ENCODE results near the gene SYT8.

Gene SYT8

DNA sequence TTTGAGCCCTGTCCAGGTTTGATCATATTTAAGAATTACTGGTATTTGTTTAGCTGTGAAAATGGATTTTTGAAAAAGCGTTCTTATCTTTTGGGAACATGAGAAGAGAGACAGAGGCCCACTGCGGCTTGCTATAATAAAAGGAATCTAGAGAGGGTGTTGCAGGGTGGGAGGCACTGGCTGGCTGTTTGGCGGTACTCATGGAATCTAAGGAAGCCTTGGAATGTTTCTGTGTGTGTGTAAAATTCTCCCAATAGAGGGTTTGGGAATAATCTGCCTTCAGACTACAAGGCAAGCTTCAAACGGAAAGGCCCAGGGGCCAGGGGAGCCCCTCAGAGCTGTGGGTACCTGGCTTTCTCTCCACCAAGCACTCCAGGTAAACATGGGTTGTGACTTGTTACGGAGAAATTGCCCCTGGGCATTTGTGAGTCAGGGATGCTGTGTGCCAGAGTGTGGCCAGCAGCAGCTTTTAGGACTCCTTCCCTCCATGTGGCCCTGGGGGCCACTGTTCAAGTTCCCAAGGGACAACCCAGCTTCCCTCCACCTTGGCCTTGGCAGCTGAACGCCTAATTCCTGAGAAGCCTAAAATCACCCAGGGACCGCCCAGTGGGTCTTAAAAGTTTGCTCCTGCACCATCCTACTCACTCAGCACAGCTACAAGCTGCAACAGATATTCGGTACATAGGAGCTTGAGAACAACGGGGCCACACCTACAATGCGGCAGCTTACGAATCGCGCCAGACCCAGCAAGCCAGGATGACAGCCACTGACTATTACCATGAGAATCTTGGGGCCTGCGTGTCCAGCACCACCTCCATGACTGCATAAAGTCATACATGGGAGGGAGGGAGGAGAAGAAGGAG lies 14.1 kb upstream of the SYT8 start:
- no peak for DNase-seq

- DNase-seq = no peak
Observed at GRCh38 chr11:1821562-1821961, 13.2 kb upstream of the SYT8 start.

DNA sequence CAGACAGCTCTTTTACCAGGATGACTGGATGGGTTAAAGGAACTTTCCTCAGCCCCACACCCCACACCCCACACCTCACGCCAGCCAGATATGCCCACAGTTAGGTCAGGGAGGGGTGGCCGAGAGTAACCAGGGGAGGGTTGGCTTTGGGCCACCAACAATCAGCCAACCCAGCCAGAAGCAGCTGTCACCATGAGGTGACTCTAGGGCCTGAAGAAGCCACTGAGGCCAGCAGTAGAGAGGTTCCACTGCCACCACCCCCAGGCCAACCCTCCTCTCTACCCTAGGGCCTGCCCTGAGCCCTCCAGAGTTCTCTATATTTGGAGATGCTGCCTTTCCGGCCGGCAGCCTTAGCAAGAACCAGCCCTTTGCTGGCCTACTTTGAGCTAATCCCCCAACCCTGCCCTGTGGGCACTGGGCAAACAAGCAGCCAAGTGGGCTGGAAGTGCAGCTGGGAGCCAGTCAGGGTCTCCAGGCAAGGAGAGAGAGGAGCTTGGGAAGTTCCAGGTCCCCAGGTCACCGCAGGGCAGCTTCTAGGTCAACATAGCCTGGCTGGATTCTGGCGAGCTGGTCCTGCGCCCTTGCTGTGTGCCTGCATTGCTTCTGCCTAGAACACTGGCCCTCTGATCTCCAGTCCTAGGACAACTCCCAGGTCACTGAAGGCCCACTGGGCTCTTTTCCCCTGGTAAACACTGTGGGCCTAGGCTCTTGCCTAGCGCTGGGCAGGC lies 12.0 kb upstream of the SYT8 start:
- no peak for DNase-seq

- no peak for DNase-seq
Observed at GRCh38 chr11:1823376-1824220, 11.2 kb upstream of the SYT8 start.

DNA sequence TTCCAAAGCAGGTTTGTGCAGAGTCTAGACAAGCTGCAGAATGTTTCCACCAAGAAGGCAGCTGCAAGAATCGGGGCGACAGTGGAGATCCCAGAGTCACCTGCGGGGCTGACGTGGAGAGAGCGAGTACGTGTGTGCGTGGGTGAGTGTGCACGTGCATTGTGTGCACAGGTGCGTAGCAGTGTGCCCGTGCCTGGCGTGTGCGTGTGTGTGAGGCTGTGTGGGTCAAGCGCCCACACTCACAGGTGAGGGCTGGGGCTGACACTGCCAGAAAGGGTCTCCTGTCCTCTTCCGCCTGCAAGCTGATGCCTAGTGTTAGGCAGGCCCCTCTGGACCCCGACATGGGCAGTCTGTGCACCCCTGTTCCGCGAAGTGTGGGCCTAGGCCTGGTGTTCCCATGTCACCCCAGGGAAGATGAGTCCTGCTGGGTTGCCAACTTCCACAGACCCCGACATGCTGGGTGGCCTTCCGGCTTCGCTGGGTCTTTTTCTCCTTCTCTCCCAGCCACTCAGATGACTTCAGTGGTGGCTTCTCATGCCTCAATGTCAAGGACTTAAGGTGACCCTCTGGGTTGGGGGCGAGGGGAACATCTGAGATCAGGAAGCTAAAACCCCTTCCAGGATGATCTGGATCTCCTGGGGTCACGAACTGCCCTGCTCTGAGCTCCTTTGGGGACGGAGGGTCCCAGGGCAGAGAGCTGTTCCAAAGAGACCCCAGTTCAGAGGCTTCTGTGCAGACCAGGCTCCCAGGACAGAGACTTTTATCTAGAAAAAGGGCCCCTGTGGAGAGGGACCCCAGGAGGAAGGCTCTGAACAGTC lies 10.4 kb upstream of the SYT8 start:
- no peak for DNase-seq

- no peak for DNase-seq
Observed at GRCh38 chr11:1825039-1825740, 9.6 kb upstream of the SYT8 start.

- no peak for DNase-seq
Observed at GRCh38 chr11:1825785-1826451, 8.9 kb upstream of the SYT8 start.

DNA sequence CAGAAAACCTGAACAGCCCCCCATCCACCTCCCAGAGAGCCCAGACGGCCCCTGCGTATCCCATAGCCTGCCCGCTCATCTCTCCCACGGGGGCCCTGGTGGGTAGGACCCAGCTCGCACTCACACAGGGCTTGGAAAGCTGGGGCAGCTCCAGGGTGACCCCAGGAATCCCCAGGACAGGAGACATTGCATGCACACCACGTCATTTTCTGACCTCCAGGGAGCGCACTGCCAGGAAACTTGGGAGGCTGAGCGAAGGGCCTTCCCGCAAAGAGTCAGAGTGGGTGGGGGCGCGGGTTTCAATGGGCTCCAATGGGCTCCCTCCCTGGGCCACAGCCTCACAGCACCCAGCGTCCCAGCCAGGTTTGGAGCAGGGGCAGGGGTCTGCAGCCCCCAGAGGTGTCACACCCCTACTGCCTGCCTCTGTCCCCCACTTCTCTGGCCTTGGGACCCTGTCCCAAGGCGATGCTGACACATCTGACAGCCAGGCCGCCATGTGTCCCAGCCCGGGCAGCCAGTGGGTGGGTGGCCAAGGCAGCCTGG lies 8.2 kb upstream of the SYT8 start:
- DNase-seq = no peak

- no peak for DNase-seq
Observed at GRCh38 chr11:1827095-1827813, 7.5 kb upstream of the SYT8 start.

DNA sequence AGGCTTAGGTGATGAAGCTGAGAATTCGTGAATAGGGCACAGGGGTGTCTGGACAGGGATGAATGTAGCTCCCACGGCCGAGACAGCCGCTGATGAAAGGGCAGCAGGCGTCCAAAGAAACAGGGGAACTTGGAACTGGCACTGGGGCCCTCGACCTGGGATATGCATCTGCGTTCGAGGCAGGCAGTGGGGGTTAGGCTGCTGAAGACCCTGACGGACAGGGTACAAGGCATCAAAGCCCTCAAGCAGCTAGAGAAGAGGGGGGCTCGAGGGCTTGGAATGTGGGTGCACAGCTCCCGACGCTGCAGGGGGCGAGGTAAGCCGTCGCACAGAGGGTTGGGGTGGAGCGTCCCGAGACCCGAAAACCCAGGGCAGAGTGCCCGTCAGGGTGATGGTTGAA lies 6.9 kb upstream of the SYT8 start:
- no peak for DNase-seq

DNA sequence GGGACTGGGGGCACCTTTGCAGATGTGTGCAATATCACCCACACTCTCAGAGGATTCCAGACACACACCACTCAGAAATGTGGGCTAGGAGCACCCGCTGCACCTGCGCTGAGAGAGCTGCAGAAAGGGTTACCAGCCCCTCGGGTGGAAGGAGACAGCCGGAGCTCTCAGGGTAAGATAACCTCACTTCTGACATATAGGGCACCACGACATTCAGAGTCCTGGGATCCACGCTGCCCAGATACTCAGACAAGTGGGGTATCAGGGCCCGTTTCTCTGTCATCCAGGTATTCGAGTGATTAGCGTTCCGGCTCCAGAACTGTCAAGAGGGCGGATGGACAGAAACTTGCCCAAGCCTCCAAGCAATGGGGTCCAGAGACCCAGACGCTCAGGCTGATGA lies 6.2 kb upstream of the SYT8 start:
- no peak for DNase-seq

GRCh38 chr11:1829039-1829820 lies 5.6 kb upstream of the SYT8 start:
- no peak for DNase-seq

GRCh38 chr11:1830004-1830321 lies 4.8 kb upstream of the SYT8 start:
- no peak for DNase-seq

- DNase-seq = no peak
Observed at GRCh38 chr11:1830322-1831223, 4.2 kb upstream of the SYT8 start.

GRCh38 chr11:1831338-1832210 lies 3.2 kb upstream of the SYT8 start:
- DNase-seq = no peak

- peak; percentile 47 for DNase-seq
Observed at GRCh38 chr11:1832211-1832919, 2.4 kb upstream of the SYT8 start.

DNA sequence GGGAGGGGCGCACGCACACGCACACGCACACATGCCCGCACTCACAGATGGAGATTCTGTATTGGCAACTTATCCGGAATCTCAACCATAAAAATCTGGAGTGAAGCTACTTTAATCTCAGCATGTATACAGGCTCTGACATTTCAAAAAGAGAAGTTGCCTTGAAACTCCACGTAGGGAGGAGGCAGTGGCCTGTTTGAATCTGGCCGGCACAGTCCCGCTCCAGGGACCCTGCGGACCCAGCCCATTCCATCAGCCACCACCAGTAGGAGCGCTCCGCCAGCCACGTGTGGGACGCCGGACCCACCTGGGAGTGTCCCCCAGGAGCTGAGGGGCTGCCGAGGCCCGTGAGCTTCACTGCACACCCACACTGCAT lies 1.9 kb upstream of the SYT8 start:
- DNase-seq = no peak

All from NK-92 treated with Interleukin-12 subunit alpha and Interleukin-12 subunit beta, amount 100 ng/mL, for 24 hours (cell line).